ENCODE data around the gene MOCS3. TPM values are rescaled to one million over a fixed set of nuclear protein-coding genes. Genes with fewer than 3 reads are reported as not detected.

The MOCS3 gene
- total RNA-seq, 1 experiment from 2014 or later: 6.0 TPM

DNA sequence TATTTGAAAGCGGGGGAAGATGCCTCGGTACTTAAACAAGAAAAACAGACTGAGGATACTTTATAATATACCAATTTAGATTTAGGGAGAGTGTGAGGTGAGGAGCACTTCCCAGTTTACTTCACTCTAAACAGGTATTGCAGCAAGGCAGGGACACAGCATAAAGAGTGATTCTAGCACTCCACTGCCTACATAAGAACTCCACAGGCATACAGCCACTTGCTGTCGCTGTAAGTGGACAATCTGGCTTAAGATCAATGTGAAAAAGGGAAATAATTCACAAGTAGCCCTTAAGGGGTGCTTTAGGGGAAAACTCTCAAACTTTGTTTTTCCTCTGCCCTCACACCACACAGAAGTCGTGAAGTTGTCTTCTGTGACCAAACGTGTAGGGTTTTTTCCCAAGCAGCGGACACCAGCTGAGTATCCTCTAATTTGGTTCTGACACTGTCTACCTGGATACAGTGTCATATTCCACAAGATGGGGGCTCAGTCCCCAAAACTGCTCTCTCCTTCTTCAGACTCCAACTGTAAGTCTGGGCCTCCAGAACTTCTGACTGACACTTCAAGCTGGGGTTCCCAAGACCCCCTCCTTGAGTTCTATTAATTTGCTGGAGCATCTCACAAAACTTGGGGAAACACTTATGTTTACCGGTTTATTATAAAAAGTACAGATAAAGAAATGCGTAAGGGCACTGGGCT lies 36.7 kb upstream of the MOCS3 start:
- POLR2A ChIA-PET: interaction anchor here (0.7 to 1.6 kb wide), 4 partner anchors 11 to 524 kb away, joined by 3 to 8 read pairs (median 4); no protein-coding TSS in a partner anchor
- no peak for DNase-seq (ENCODE audit: low spot score)
- Mint-ChIP-seq H3K4me1 (peaks cover 77% of the 10 kb centered on the region), H3K27ac (peak overlapping the region; percentile 83), H3K4me3 (no peak overlapping the region), H3K36me3 (peaks cover 31% of the 10 kb centered on the region), H3K27me3 (ENCODE audit: low read depth) (no peaks in the 10 kb centered on the region), H3K9me3 (no peaks in the 10 kb centered on the region)
- no peak for ATAC-seq
- CTCF ChIA-PET: interaction anchor here (1.4 to 7.3 kb wide), 2 partner anchors 103 to 128 kb away, joined by 4 to 55 read pairs; partner anchors contain the start of gene BCAS4
- TF ChIP-seq CTCF (IDR thresholded peaks at IDR 0.05): no peak
- TF ChIP-seq, protein P1, sequence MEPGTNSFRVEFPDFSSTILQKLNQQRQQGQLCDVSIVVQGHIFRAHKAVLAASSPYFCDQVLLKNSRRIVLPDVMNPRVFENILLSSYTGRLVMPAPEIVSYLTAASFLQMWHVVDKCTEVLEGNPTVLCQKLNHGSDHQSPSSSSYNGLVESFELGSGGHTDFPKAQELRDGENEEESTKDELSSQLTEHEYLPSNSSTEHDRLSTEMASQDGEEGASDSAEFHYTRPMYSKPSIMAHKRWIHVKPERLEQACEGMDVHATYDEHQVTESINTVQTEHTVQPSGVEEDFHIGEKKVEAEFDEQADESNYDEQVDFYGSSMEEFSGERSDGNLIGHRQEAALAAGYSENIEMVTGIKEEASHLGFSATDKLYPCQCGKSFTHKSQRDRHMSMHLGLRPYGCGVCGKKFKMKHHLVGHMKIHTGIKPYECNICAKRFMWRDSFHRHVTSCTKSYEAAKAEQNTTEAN (CRISPR knock-in tag; IDR thresholded peaks at IDR 0.05): no peak

DNA sequence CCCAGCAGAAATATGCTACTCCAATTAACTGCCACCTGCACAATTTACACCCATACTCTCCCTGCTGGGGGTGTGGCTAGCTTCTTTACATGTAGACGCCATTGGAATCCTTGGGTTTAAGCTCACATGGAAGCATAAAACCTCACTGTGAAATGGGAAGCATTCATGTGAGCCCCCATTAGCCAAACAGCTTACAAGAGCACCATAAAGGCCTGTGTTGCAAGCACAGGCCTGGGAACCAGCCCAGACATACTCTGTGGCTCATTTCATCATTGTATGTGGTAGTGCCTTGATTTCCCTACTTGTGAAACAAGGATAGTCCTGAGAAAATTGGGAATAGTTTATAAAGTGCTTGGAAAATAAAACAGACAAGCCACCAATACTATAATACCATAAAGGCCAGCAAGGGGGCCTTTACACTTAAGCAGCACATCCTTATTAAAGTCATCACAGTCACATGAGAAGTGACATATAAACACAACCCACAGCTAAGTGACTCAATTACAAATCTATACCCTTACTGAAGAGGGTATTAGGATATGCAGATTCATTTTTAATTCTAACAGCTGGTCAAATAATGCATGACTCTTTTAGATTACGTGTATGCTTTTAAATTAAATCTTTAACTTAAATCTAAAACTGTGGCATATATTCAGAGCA lies 34.2 kb upstream of the MOCS3 start:
- ChIA-PET POLR2A (interaction anchor here (1.4 to 1.7 kb wide), 2 partner anchors 106 to 130 kb away, joined by 3 to 5 read pairs; partner anchors contain the start of gene BCAS4), CTCF (interaction anchor here (1.1 to 7.3 kb wide), 2 partner anchors 12 to 130 kb away, joined by 3 to 55 read pairs; partner anchors contain the start of gene BCAS4)
- H3K27ac Mint-ChIP-seq: no peak overlapping the region
- TF ChIP-seq, protein P2, sequence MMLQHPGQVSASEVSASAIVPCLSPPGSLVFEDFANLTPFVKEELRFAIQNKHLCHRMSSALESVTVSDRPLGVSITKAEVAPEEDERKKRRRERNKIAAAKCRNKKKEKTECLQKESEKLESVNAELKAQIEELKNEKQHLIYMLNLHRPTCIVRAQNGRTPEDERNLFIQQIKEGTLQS (CRISPR knock-in tag; conservative IDR thresholded peaks at IDR 0.05): no peak
- TF ChIP-seq HMGA2 (CRISPR knock-in tag; IDR thresholded peaks at IDR 0.05): no peak
- no peak for TF ChIP-seq ZNF232 (CRISPR knock-in tag; IDR thresholded peaks at IDR 0.05)
- TF ChIP-seq ZNF423 (CRISPR knock-in tag; IDR thresholded peaks at IDR 0.05): no peak
- TF ChIP-seq E2F5 (CRISPR knock-in tag; IDR thresholded peaks at IDR 0.05): no peak
- TF ChIP-seq, protein P3, sequence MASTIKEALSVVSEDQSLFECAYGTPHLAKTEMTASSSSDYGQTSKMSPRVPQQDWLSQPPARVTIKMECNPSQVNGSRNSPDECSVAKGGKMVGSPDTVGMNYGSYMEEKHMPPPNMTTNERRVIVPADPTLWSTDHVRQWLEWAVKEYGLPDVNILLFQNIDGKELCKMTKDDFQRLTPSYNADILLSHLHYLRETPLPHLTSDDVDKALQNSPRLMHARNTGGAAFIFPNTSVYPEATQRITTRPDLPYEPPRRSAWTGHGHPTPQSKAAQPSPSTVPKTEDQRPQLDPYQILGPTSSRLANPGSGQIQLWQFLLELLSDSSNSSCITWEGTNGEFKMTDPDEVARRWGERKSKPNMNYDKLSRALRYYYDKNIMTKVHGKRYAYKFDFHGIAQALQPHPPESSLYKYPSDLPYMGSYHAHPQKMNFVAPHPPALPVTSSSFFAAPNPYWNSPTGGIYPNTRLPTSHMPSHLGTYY (CRISPR knock-in tag; IDR thresholded peaks at IDR 0.05): no peak
- TF ChIP-seq GABPB1 (CRISPR knock-in tag; IDR thresholded peaks at IDR 0.05): no peak
- TF ChIP-seq NR2C2 (CRISPR knock-in tag; IDR thresholded peaks at IDR 0.05): no peak
- TF ChIP-seq FOXJ3 (CRISPR knock-in tag; IDR thresholded peaks at IDR 0.05; ENCODE audit: borderline replicate concordance): no peak
- TF ChIP-seq FOXP1 (CRISPR knock-in tag; IDR thresholded peaks at IDR 0.05; ENCODE audit: borderline replicate concordance): no peak
- TF ChIP-seq GTF2I (CRISPR knock-in tag; conservative IDR thresholded peaks at IDR 0.05): no peak
- no peak for TF ChIP-seq TP53 (CRISPR knock-in tag; IDR thresholded peaks at IDR 0.05)
- H3K9me3 Mint-ChIP-seq: no peaks in the 10 kb centered on the region
- H3K36me3 Mint-ChIP-seq: peaks cover 49% of the 10 kb centered on the region
- H3K4me3 Mint-ChIP-seq: no peak overlapping the region
- H3K4me1 Mint-ChIP-seq: peaks cover 82% of the 10 kb centered on the region
- no peaks in the 10 kb centered on the region for H3K27me3 Mint-ChIP-seq (ENCODE audit: low read depth)
- DNase-seq (ENCODE audit: low spot score) (no peak), ATAC-seq (no peak)

GRCh38 chr20:50926530-50926929 lies 32.1 kb upstream of the MOCS3 start:
- Mint-ChIP-seq H3K36me3 (peaks cover 53% of the 10 kb centered on the region), H3K4me1 (peaks cover 72% of the 10 kb centered on the region), H3K4me3 (no peak overlapping the region), H3K9me3 (no peaks in the 10 kb centered on the region), H3K27me3 (ENCODE audit: low read depth) (no peaks in the 10 kb centered on the region), H3K27ac (no peak overlapping the region)
- ATAC-seq (no peak), DNase-seq (ENCODE audit: low spot score) (no peak)
- CTCF ChIA-PET: interaction anchor here (0.9 to 7.3 kb wide), 2 partner anchors 132 to 136 kb away, joined by 4 to 55 read pairs; partner anchors contain the start of gene BCAS4
- POLR2A ChIA-PET: no interaction called here
- no peak for TF ChIP-seq OVOL2 (CRISPR knock-in tag; IDR thresholded peaks at IDR 0.05; ENCODE audit: borderline replicate concordance)
- TF ChIP-seq, protein P4, sequence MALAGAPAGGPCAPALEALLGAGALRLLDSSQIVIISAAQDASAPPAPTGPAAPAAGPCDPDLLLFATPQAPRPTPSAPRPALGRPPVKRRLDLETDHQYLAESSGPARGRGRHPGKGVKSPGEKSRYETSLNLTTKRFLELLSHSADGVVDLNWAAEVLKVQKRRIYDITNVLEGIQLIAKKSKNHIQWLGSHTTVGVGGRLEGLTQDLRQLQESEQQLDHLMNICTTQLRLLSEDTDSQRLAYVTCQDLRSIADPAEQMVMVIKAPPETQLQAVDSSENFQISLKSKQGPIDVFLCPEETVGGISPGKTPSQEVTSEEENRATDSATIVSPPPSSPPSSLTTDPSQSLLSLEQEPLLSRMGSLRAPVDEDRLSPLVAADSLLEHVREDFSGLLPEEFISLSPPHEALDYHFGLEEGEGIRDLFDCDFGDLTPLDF (CRISPR knock-in tag; IDR thresholded peaks at IDR 0.05): no peak
- TF ChIP-seq RELA (CRISPR knock-in tag; IDR thresholded peaks at IDR 0.05; ENCODE audit: borderline replicate concordance): no peak
- TF ChIP-seq, protein P5, sequence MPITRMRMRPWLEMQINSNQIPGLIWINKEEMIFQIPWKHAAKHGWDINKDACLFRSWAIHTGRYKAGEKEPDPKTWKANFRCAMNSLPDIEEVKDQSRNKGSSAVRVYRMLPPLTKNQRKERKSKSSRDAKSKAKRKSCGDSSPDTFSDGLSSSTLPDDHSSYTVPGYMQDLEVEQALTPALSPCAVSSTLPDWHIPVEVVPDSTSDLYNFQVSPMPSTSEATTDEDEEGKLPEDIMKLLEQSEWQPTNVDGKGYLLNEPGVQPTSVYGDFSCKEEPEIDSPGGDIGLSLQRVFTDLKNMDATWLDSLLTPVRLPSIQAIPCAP (CRISPR knock-in tag; IDR thresholded peaks at IDR 0.05): no peak
- no peak for TF ChIP-seq SMAD4 (CRISPR knock-in tag; IDR thresholded peaks at IDR 0.05)
- no peak for TF ChIP-seq ZNF281 (CRISPR knock-in tag; IDR thresholded peaks at IDR 0.05)
- TF ChIP-seq NR2C2 (CRISPR knock-in tag; IDR thresholded peaks at IDR 0.05): no peak
- TF ChIP-seq FOXJ3 (CRISPR knock-in tag; IDR thresholded peaks at IDR 0.05; ENCODE audit: borderline replicate concordance): no peak

All from WTC11 (cell line).